Measurements from ENCODE around the gene KCNH3.
"Not testable (repeated sequence)": the region's sequence is repeated elsewhere in the genome, so short reads cannot be mapped to it uniquely, and the experiment has no call there.

The KCNH3 gene

DNA sequence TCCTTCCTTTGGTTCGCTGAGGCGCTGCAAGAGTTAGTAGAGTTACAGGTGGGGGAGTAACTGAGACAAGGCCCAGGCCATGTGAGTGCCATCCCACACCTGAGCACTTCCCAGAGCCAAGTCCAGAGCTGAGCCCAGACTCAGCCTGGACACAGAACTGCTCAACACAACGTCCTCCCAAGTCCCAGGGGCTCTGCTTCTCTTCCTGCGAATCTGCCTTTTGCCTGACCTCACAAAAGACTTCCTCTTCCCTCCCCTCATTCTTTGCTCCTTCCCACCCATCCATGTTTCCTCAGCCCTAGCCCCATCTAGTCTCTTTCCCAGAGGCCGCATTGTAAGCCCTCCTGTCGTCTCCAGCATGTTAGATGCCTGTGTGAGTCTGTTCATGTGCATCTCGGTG lies 45.8 kb downstream of the KCNH3 start:
- H3K36me3 Mint-ChIP-seq (ENCODE audit: insufficient read depth), result peaks cover 2% of the 10 kb centered on the region

DNA sequence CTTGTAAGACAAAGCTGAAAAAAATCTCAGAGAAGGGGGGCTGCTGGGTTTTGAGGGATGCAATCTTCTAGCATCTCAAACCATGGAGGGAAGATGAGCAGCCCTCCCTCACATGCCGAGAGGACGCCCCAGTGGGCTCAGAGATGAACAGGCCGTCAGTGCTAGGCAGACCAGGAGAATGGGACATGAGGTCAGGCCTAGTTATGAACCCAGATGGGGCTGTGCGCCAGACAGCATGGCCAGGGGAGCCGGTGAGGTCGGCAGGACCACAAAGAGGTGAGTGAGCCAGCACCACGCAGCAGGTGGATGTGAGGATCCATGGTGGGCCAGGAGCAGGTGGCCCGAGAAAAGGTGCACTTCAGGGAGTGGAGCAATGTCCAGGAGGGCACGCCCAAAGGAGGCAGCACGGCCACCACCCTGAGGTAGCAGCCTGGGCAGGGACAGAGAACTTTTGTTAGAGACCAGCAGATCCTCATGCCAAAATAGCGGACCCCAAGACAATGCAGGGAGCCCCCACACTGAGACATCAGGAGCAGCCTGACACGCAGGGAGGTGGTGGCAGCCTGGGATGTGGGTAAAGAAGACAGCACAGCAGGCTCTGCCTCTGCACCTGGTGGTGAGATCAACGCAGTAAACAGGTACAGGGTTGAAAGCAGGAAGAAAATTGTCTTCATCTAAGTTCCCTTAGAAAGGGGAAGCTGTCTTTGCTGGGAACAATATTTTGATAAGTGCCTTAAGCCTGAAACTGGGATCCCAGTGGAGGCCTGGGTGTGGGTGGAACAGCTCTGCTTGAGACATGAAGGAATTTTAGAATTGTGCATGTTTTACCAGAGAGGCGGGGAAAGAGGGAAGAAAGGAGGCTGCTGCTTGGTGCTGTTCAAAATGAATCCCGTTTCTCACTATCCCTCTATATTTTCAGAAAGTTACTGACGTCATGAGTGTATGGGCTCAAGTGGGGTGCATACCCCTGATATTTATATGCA lies 46.9 kb downstream of the KCNH3 start:
- H3K36me3 Mint-ChIP-seq (ENCODE audit: insufficient read depth), result peaks cover 2% of the 10 kb centered on the region
- no peaks in the 10 kb centered on the region for H3K9me3 Mint-ChIP-seq
- DNase-seq, result no peak
- H3K27me3 Mint-ChIP-seq, result no peaks in the 10 kb centered on the region
- H3K27ac Mint-ChIP-seq, result no peak overlapping the region
- H3K4me1 Mint-ChIP-seq (ENCODE audit: low read depth in 2 of 2), result peaks cover 0 to 3% of the 10 kb centered on the region in 2 donors
- ATAC-seq (replicated peaks), result no peak
- no peak overlapping the region for H3K4me3 Mint-ChIP-seq

More for the DNA sequence above, 45.8 kb downstream of the KCNH3 start:
- H3K9me3 Mint-ChIP-seq, result no peaks in the 10 kb centered on the region
- DNase-seq (no peak), ATAC-seq (replicated peaks) (no peak)
- no peak overlapping the region for H3K27ac Mint-ChIP-seq
- H3K27me3 Mint-ChIP-seq, result no peaks in the 10 kb centered on the region
- H3K4me1 Mint-ChIP-seq (ENCODE audit: low read depth in 2 of 2), result peaks cover 4 to 7% of the 10 kb centered on the region in 2 donors
- H3K4me3 Mint-ChIP-seq, result no peak overlapping the region

DNA sequence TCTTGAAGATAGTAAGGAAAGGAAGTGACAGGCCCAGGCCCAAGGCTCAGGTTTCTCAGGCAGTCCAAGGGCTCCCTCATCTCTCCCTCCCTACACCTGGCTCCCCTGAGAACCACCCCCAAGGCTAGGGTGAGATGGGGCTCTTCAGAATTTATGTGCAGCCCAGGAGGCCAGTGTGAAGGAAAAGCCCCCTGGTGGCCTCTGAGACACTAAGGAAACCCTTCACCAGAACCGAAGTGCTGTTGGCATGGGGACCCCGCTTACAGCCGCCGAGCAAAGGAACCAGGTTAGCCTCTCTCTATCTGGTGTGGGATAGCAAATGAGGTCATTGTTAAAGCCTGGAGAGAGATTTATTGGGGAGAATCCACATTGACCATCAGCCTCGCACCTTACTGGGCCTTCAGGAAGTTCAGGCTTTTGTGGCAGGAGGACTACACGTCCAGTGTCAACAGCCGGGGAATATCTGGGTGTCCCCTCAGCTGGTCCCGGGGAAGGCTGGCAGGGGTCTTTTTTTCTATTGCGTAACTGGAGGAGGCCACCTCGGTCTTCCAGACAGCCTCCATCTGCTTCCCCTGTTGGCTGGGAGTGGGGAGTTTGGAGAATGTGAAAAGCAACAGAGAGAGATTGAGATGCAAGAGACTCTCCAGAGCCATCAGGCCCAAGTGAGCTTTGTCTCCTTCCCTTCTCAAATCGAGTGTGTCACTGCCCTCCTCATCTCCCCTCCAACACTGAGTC lies 48.5 kb downstream of the KCNH3 start:
- no peaks in the 10 kb centered on the region for H3K9me3 Mint-ChIP-seq
- H3K27me3 Mint-ChIP-seq, result no peaks in the 10 kb centered on the region
- H3K4me3 Mint-ChIP-seq, result no peak overlapping the region
- peaks cover 2% of the 10 kb centered on the region for H3K36me3 Mint-ChIP-seq (ENCODE audit: insufficient read depth)
- no peak overlapping the region for H3K27ac Mint-ChIP-seq
- no peak for ATAC-seq (replicated peaks)
- H3K4me1 Mint-ChIP-seq (ENCODE audit: low read depth in 2 of 2), result no peaks in the 10 kb centered on the region
- no peak for DNase-seq

DNA sequence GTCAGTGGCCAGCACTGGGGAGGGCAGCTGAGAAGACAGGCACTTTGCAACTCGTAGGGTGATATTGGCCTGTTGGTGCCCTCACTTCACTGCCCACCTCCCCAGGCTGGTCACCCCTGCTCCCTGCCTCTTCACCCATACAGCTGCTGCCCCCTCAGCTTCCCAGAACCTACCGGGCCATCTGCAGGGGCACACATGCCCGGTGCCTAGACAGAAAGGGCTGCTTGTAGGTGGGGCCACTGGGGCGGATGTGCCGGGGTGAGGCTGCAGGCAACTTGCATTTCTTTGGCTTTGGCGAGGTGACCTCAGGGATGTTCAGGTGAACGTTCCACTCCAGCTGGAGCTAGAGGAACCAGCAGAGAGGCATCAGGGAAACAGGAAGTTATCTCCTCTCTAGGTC lies 49.5 kb downstream of the KCNH3 start:
- H3K4me1 Mint-ChIP-seq (ENCODE audit: low read depth in 2 of 2), result no peaks in the 10 kb centered on the region

DNA sequence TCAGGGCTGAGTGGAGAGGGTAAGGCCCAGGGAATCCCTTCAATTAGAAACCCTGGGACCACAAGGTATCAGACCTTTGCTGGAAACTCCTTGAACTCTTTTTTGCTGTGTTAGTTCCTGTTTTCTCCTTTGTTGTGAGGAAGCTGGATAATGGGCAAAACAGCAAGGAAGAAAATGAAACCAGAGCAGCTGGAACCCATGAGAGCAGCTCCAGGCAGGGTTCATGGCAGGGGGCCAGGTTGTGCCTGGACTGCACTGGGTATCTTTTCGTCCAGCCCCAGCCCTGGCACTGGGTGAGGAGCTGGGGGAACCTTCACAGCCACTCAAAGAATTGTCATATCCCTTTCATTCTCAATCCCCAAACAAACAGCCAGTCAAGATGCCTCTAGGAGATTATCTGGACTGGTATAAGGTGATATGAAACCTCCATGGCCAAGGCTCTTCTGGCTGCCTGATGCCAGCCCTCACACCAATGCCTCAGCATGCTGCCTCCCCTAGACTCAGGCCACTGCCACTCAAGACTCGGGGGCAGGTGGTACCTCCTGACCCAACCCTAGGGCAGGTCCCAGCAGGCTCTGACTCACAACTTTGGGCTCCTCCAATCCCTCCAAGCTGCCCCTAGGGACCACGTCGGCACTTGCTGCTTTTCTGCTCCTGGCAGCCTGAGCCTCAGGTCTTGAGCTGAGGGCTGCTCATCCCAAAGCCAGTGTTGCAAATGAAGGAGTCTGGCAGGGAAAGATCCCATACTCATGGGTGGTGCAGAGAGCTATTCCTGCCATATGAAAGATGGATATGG lies 50.1 kb downstream of the KCNH3 start:
- DNase-seq (no peak), ATAC-seq (replicated peaks) (no peak)
- Mint-ChIP-seq H3K27ac (no peak overlapping the region), H3K4me1 (ENCODE audit: low read depth in 2 of 2) (no peaks in the 10 kb centered on the region), H3K36me3 (ENCODE audit: insufficient read depth) (peaks cover 2% of the 10 kb centered on the region), H3K9me3 (no peaks in the 10 kb centered on the region), H3K4me3 (no peak overlapping the region), H3K27me3 (no peaks in the 10 kb centered on the region)

More for the DNA sequence above, 49.5 kb downstream of the KCNH3 start:
- no peaks in the 10 kb centered on the region for H3K9me3 Mint-ChIP-seq
- H3K4me3 Mint-ChIP-seq, result no peak overlapping the region
- DNase-seq (no peak), ATAC-seq (replicated peaks) (no peak)
- H3K36me3 Mint-ChIP-seq (ENCODE audit: insufficient read depth), result peaks cover 2% of the 10 kb centered on the region
- no peaks in the 10 kb centered on the region for H3K27me3 Mint-ChIP-seq
- no peak overlapping the region for H3K27ac Mint-ChIP-seq

DNA sequence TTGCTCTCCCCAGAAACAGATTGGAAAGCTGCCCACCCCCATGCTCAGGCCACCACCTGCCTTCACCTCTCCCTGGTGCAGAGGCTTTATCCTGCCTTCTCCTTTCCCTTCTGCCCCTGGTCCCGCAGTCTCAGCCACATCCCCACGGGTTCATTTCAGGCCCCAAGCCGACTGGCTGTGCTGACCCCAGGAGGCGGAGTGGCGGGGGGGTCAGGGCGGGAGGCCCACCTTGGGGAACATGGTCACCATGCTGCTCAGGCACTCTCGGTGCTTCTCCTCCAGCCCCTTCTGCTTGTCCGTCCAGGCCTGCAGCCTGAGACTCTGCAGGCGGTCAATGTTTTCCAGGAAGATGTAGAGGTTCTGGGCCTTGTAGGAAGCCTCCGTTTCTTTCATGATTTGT lies 59.7 kb downstream of the KCNH3 start:
- H3K27ac Mint-ChIP-seq, result peak overlapping the region in 1 of 2 donors; percentile 3
- no peaks in the 10 kb centered on the region for H3K36me3 Mint-ChIP-seq (ENCODE audit: insufficient read depth)
- H3K4me3 Mint-ChIP-seq, result no peak overlapping the region
- ATAC-seq (replicated peaks) (no peak), DNase-seq (no peak)
- no peaks in the 10 kb centered on the region for H3K27me3 Mint-ChIP-seq
- no peaks in the 10 kb centered on the region for H3K9me3 Mint-ChIP-seq
- H3K4me1 Mint-ChIP-seq (ENCODE audit: low read depth in 2 of 2), result no peaks in the 10 kb centered on the region

DNA sequence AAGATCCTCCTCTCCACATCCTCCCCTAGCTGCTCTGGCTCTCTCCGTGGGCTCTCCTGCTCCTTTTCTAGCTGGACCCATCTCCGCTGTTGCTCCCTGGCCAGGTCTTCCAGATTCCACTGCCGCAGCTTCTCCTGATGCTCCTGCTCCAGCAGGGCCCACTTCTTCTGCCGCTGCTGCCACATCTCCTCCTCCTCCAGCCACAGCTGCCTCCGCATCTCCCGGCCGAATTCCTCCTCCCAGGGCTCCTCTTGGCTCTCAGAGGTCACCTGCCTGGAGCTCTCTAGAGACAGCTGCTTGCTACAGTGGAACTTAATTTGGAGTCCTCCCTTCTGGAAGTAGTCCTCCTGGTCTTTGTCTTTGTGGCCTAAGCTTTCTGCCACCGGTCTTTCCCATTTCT lies 61.1 kb downstream of the KCNH3 start:
- H3K36me3 Mint-ChIP-seq (ENCODE audit: insufficient read depth), result no peaks in the 10 kb centered on the region
- no peak for ATAC-seq (replicated peaks)
- no peak overlapping the region for H3K27ac Mint-ChIP-seq

DNA sequence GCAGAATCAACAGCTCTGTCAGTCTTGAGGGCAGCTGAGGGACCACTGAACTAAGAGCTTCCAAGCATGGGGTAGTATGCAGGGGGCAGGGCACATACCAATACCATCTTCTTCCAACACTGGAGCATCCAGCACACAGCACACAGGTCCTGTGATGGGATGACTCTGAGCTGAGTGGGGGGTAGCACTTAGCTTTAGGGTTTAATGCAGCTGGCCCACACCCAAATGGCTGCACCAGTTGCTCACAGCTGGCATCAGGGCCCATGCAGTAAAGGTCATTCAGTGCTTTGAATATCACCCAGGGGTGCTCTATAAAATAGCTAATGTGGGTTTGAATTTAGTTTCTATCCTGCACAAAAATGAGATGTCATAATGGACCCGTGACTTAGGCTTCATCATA lies 64.9 kb downstream of the KCNH3 start:
- Mint-ChIP-seq H3K36me3 (ENCODE audit: insufficient read depth) (no peaks in the 10 kb centered on the region), H3K4me3 (no peak overlapping the region), H3K9me3 (no peaks in the 10 kb centered on the region), H3K27ac (no peak overlapping the region), H3K4me1 (ENCODE audit: low read depth in 2 of 2) (no peaks in the 10 kb centered on the region), H3K27me3 (peaks cover 0 to 12% of the 10 kb centered on the region in 2 donors)
- no peak for DNase-seq
- ATAC-seq (replicated peaks), result no peak

More for the DNA sequence above, 61.1 kb downstream of the KCNH3 start:
- no peaks in the 10 kb centered on the region for H3K9me3 Mint-ChIP-seq
- no peak for DNase-seq
- H3K4me1 Mint-ChIP-seq (ENCODE audit: low read depth in 2 of 2), result no peaks in the 10 kb centered on the region
- H3K27me3 Mint-ChIP-seq, result no peaks in the 10 kb centered on the region
- no peak overlapping the region for H3K4me3 Mint-ChIP-seq

DNA sequence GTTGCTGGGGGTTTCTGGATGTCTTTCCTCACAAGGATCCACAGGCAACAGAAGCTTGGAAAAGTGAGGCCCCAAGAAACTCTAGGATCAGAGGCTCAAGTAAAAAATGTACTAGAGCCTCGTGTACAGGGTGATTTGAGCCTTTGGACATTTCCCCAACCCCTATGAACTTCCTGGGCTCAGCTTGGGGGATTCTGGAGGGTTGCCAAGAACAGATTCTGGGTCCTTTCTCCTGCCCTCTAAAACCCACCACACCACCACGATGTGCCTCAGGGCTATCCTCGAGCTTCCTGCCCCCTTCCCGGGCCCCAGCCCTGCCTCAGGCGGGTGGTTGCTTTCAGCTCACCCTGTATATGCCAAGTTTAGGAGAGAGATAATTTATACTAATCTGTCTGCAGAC lies 66.0 kb downstream of the KCNH3 start:
- Mint-ChIP-seq H3K4me3 (no peak overlapping the region), H3K27ac (no peak overlapping the region), H3K9me3 (no peaks in the 10 kb centered on the region), H3K36me3 (ENCODE audit: insufficient read depth) (no peaks in the 10 kb centered on the region), H3K4me1 (ENCODE audit: low read depth in 2 of 2) (no peaks in the 10 kb centered on the region), H3K27me3 (peaks cover 3 to 15% of the 10 kb centered on the region in 2 donors)
- ATAC-seq (replicated peaks) (no peak), DNase-seq (no peak)

DNA sequence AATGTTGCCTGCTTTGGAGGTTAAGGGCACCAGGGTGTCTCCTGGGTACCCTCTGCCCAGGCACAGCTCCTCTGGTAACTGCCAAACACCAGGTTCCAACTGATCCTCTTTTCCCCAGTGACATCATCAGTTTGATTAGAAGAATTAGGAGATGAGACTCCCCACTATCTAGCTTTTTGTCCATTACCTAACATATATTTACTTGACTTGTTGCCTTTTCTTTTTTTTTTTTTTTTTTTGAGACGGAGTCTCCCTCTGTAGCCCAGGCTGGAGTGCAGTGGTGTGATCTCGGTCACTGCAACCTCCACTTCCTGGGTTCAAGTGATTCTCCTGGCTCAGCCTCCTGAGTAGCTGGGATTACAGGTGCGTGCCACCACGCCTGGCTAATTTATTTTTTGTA lies 66.7 kb downstream of the KCNH3 start, which contains the start of gene FAM186B:
Gene FAM186B, minus strand, starts transcription at position 101 of the 400 bp plus-strand sequence. CDS start 162 bp downstream, outside the sequence.
- not testable (repeated sequence) for H3K9me3 Mint-ChIP-seq; H3K4me3 Mint-ChIP-seq; H3K36me3 Mint-ChIP-seq (ENCODE audit: insufficient read depth); H3K4me1 Mint-ChIP-seq (ENCODE audit: low read depth in 2 of 2); DNase-seq; H3K27ac Mint-ChIP-seq; ATAC-seq (replicated peaks)
- peaks cover 7 to 20% of the 10 kb centered on the region in 2 donors for H3K27me3 Mint-ChIP-seq
